H1 (cell line): Measurements from ENCODE around the gene ELFN1. TPM values are rescaled to one million over a fixed set of nuclear protein-coding genes. Genes with fewer than 3 reads are reported as not detected.

Experiments used
- CTCF ChIA-PET: fragments of 300-600 bp; sonication (Branson Sonifier 250); formaldehyde crosslinking; loops from one replicate; lab custom pipeline; 2021; ENCODE audit not compliant: partially characterized antibody; lab: Charles Lee
- POLR2A ChIA-PET: fragments of 300-600 bp; sonication (Branson Sonifier 250); formaldehyde crosslinking; loops from one replicate; lab custom pipeline; 2021; ENCODE audit warnings: inconsistent platforms; ENCODE audit not compliant: partially characterized antibody; lab: Charles Lee
- DNase-seq, 2 experiments: peaks; one replicate each; pipeline versions ENCODE4 v3.0.0 to v3.0.0-alpha.2; 2010 to 2022; ENCODE audit warnings: low spot score in 2 of 2, low read depth in 1 of 2, mixed read lengths in 1 of 2
- FAIRE-seq: peaks from 2 replicates; lab custom pipeline; 2011; peaks lifted over from hg19 to GRCh38; lab: Jason Lieb, UNC
- H2AFZ ChIP-seq: 2 replicates; pipeline ENCODE4 v1.8.1; 2012; ENCODE audit warnings: low read length, inconsistent platforms
- H2AK5ac ChIP-seq: 2 replicates; pipeline ENCODE4 v1.6.1; 2013; ENCODE audit warnings: low read depth, low read length
- H2BK120ac ChIP-seq: replicated peaks from 2 replicates; pipeline ENCODE3; 2013; ENCODE audit warnings: low read depth, low read length, inconsistent platforms
- H2BK12ac ChIP-seq: 2 replicates; pipeline ENCODE4 v1.6.1; 2013; ENCODE audit warnings: low read depth, low read length
- H2BK15ac ChIP-seq: 2 replicates; pipeline ENCODE4 v1.6.1; 2013; ENCODE audit warnings: low read length
- H2BK20ac ChIP-seq: 2 replicates; pipeline ENCODE4 v1.6.1; 2013; ENCODE audit warnings: low read length
- H2BK5ac ChIP-seq: 2 replicates; pipeline ENCODE4 v1.6.1; 2013; ENCODE audit warnings: low read depth, low read length
- H3K14ac ChIP-seq: 2 replicates; pipeline ENCODE4 v1.6.1; 2013; ENCODE audit warnings: inconsistent platforms; ENCODE audit not compliant: insufficient read length
- H3K18ac ChIP-seq: 2 replicates; pipeline ENCODE4 v1.6.1; 2013; ENCODE audit warnings: low read length; ENCODE audit errors: extremely low read depth
- H3K23ac ChIP-seq: 2 replicates; pipeline ENCODE4 v1.6.1; 2013; ENCODE audit warnings: inconsistent platforms; ENCODE audit not compliant: insufficient read length
- H3K23me2 ChIP-seq: 2 replicates; pipeline ENCODE4 v1.6.1; 2013; ENCODE audit warnings: low read depth, low read length
- H3K27ac ChIP-seq: 2 replicates; pipeline ENCODE4 v1.6.1; 2011; ENCODE audit warnings: low read depth, low read length, inconsistent platforms
- H3K27me3 ChIP-seq, 4 experiments: replicated peaks in 1 of 4; 1 replicate in 1 of 4; 2 replicates in 3 of 4; pipeline versions ENCODE4 v1.6.1 to v1.8.1; 2011 to 2013; ENCODE audit warnings: low read length in 3 of 4, mild to moderate bottlenecking in 3 of 4, inconsistent platforms in 2 of 4, mixed read lengths in 2 of 4, moderate library complexity in 1 of 4; ENCODE audit not compliant: control insufficient read depth in 3 of 4, insufficient read depth in 3 of 4; ENCODE audit errors: extremely low read depth in 1 of 4
- H3K36me3 ChIP-seq, 4 experiments: 2 replicates each; pipeline versions ENCODE4 v1.6.1 to v1.8.1; 2011 to 2013; ENCODE audit warnings: mild to moderate bottlenecking in 4 of 4, low read length in 3 of 4, moderate library complexity in 2 of 4, control low read depth in 1 of 4, inconsistent platforms in 1 of 4; ENCODE audit not compliant: insufficient read depth in 4 of 4, control insufficient read depth in 2 of 4
- H3K4ac ChIP-seq: replicated peaks from 2 replicates; pipeline ENCODE3; 2013; ENCODE audit warnings: low read length, low read depth, mixed read lengths, inconsistent platforms; ENCODE audit not compliant: insufficient read length
- H3K4me1 ChIP-seq, 4 experiments: replicated peaks in 1 of 4; 1 replicate in 1 of 4; 2 replicates in 3 of 4; pipeline versions ENCODE4 v1.6.1 to v1.8.1; 2011 to 2013; ENCODE audit warnings: low read length in 3 of 4, inconsistent platforms in 2 of 4, mixed read lengths in 1 of 4; ENCODE audit not compliant: insufficient read depth in 4 of 4, control insufficient read depth in 3 of 4
- H3K4me2 ChIP-seq, 2 experiments: 2 replicates each; pipeline versions ENCODE4 v1.6.1 to v1.8.1; 2011 to 2013; ENCODE audit warnings: low read depth in 2 of 2, low read length in 2 of 2, control low read depth in 1 of 2, inconsistent platforms in 1 of 2, mild to moderate bottlenecking in 1 of 2; ENCODE audit not compliant: insufficient read depth in 1 of 2
- H3K4me3 ChIP-seq, 4 experiments: fragments of 200-600, 300-600 bp in 1 of 4; sonication (generic), shearing (Covaris generic), sonication (Bioruptor Twin) in 1 of 4; 2 replicates each; pipeline versions ENCODE4 v1.5.1 to v1.8.1; 2011 to 2016; ENCODE audit warnings: low read length in 4 of 4, low read depth in 3 of 4, control low read depth in 2 of 4, inconsistent platforms in 2 of 4, mild to moderate bottlenecking in 2 of 4, mixed read lengths in 1 of 4, moderate library complexity in 1 of 4; ENCODE audit not compliant: insufficient read depth in 2 of 4; ENCODE audit errors: extremely low read depth in 1 of 4
- H3K56ac ChIP-seq: replicated peaks from 2 replicates; pipeline ENCODE3; 2013; ENCODE audit warnings: low read depth, mild to moderate bottlenecking, mixed read lengths, low read length, inconsistent platforms; ENCODE audit not compliant: insufficient read length
- H3K79me1 ChIP-seq: 2 replicates; pipeline ENCODE4 v1.6.1; 2013; ENCODE audit warnings: low read depth, low read length, control low read depth
- H3K79me2 ChIP-seq, 2 experiments: 2 replicates each; pipeline versions ENCODE4 v1.6.1 to v1.8.1; 2012 to 2013; ENCODE audit warnings: low read length in 2 of 2, mild to moderate bottlenecking in 2 of 2, inconsistent platforms in 1 of 2; ENCODE audit not compliant: insufficient read depth in 2 of 2, control insufficient read depth in 1 of 2
- H3K9ac ChIP-seq, 4 experiments: replicated peaks in 1 of 4; 1 replicate in 1 of 4; 2 replicates in 3 of 4; pipeline versions ENCODE4 v1.6.1 to v1.8.1; 2011 to 2013; ENCODE audit warnings: low read depth in 3 of 4, low read length in 3 of 4, control low read depth in 2 of 4, mild to moderate bottlenecking in 2 of 4, moderate library complexity in 2 of 4, inconsistent platforms in 1 of 4; ENCODE audit errors: extremely low read depth in 1 of 4
- H3K9me3 ChIP-seq, 2 experiments: 2 replicates each; pipeline versions ENCODE4 v1.6.1 to v1.8.1; 2012 to 2013; ENCODE audit warnings: mild to moderate bottlenecking in 2 of 2, moderate library complexity in 2 of 2, control low read depth in 1 of 2, inconsistent platforms in 1 of 2, low read depth in 1 of 2, low read length in 1 of 2, mixed read lengths in 1 of 2; ENCODE audit not compliant: insufficient read depth in 2 of 2
- H4K20me1 ChIP-seq, 2 experiments: replicated peaks in 1 of 2; 2 replicates each; pipeline versions ENCODE3 to v1.8.1; 2011 to 2013; ENCODE audit warnings: inconsistent platforms in 2 of 2, low read length in 2 of 2, mild to moderate bottlenecking in 1 of 2; ENCODE audit not compliant: insufficient read depth in 2 of 2, control insufficient read depth in 1 of 2
- H4K5ac ChIP-seq: 2 replicates; pipeline ENCODE4 v1.6.1; 2013; ENCODE audit warnings: low read length, low read depth, mixed read lengths, inconsistent platforms; ENCODE audit not compliant: insufficient read length
- H4K8ac ChIP-seq: 2 replicates; pipeline ENCODE4 v1.8.0; 2013; ENCODE audit warnings: mild to moderate bottlenecking, moderate library complexity, low read length, inconsistent platforms; ENCODE audit not compliant: insufficient read depth; ENCODE audit errors: extremely low read depth
- H4K91ac ChIP-seq: replicated peaks from 2 replicates; pipeline ENCODE3; 2013; ENCODE audit warnings: low read length, mixed read lengths, inconsistent platforms; ENCODE audit not compliant: insufficient read length
- CBX5 ChIP-seq: fragments of 300-800, 300-1000 bp; sonication (generic); IDR thresholded peaks from 2 replicates; pipeline ENCODE4 v1.7.1; 2016; ENCODE audit warnings: antibody characterized with exemption, low read length, low read depth
- FOSL1 ChIP-seq: IDR thresholded peaks from 2 replicates; pipeline ENCODE4 v1.6.1; 2011; ENCODE audit warnings: mild to moderate bottlenecking, low read depth, low read length, moderate library complexity; ENCODE audit not compliant: insufficient read depth
- JUN ChIP-seq: IDR thresholded peaks from 2 replicates; pipeline ENCODE4 v1.6.1; 2011; ENCODE audit warnings: low read depth, mild to moderate bottlenecking, improper control_type of control experiment, low read length
- JUND ChIP-seq: IDR thresholded peaks from 2 replicates; pipeline ENCODE4 v1.6.1; 2011; ENCODE audit warnings: mild to moderate bottlenecking, improper control_type of control experiment, low read length
- PHF8 ChIP-seq: fragments of 200-600 bp; sonication (generic); conservative IDR thresholded peaks from 2 replicates; pipeline ENCODE4 v1.7.1; 2012; ENCODE audit warnings: low read depth, mild to moderate bottlenecking, inconsistent platforms, low read length, moderate library complexity
- RXRA ChIP-seq: IDR thresholded peaks from 2 replicates; pipeline ENCODE4 v1.6.1; 2011; ENCODE audit warnings: low read depth, mild to moderate bottlenecking, low read length, moderate library complexity; ENCODE audit not compliant: insufficient read depth
- SAP30 ChIP-seq: fragments of 300-600 bp; sonication (generic); IDR thresholded peaks from 2 replicates; pipeline ENCODE4 v1.7.1; 2012; ENCODE audit warnings: low read length, moderate library complexity, mild to moderate bottlenecking, inconsistent platforms; ENCODE audit not compliant: insufficient read depth, insufficient replicate concordance
- SP2 ChIP-seq: IDR thresholded peaks from 2 replicates; pipeline ENCODE4 v1.6.1; 2012; ENCODE audit warnings: mild to moderate bottlenecking, low read length, inconsistent platforms
- TEAD4 ChIP-seq: IDR thresholded peaks from 2 replicates; pipeline ENCODE4 v1.6.1; 2012; ENCODE audit warnings: low read depth, low read length, inconsistent platforms, mixed read lengths
- WGBS, 2 experiments: shearing (Covaris generic) in 1 of 2; methylation state at CpG; one replicate each; pipeline versions ENCODE4 v1.1.6 to v1.1.7; 2013 to 2015; ENCODE audit warnings: low lambda C conversion rate in 2 of 2, mixed read lengths in 2 of 2, inconsistent platforms in 1 of 2, low coverage in 1 of 2, missing lambda C conversion rate in 1 of 2; ENCODE audit not compliant: insufficient replicate concordance in 2 of 2, insufficient coverage in 1 of 2, insufficient read length in 1 of 2; ENCODE audit errors: extremely low coverage in 1 of 2, missing lambda C conversion rate in 1 of 2; 5-methylcytosine and 5-hydroxymethylcytosine counted together
- polyA plus RNA-seq, 7 experiments: library from polyadenylated mRNA; depleted of rRNA in 3 of 7; stranded (reverse) in 5 of 7; unstranded in 2 of 7; fragments of >200 nt in 5 of 7; fragments of 200-250 nt in 2 of 7; gene quantifications; 1 replicate in 5 of 7; 2 replicates in 1 of 7; 4 replicates in 1 of 7; pipeline versions ENCODE4 v1.2.1 to v1.2.3, GENCODE V29; 2011 to 2013; ENCODE audit warnings: missing spikeins in 2 of 7, mixed read lengths in 2 of 7
- total RNA-seq: library from RNA; stranded (reverse); fragmentation: NEBNext Ultra II Directional; extraction: Animal tissue kit (Norgen Biotek cat#: 25700); gene quantifications from 2 replicates; pipeline ENCODE4 v1.2.1, GENCODE V29; 2021

Gene ELFN1
- total and polyA plus RNA-seq, 2 of the 8 experiments (the other 6 are each of a cell fraction or from before 2014, with no cell fraction given) = 2.0 to 4.5 TPM

GRCh38 chr7:1743481-1744230 lies 73.6 kb downstream of the ELFN1 start:
- Histone ChIP-seq H3K23ac (no peak overlapping the region), H4K91ac (no peak overlapping the region), H2AK5ac (no peak overlapping the region), H3K4ac (no peak overlapping the region), H3K9me3 (no peaks in the 10 kb centered on the region), H2BK12ac (no peak overlapping the region), H2BK5ac (no peak overlapping the region), H3K4me2 (no peak overlapping the region), H3K9ac (no peak overlapping the region), H4K8ac (no peak overlapping the region), H3K56ac (no peak overlapping the region), H2AFZ (no peak overlapping the region), H2BK120ac (no peak overlapping the region), H4K5ac (no peak overlapping the region), H3K14ac (no peak overlapping the region), H4K20me1 (peaks cover 0 to 2% of the 10 kb centered on the region in 2 experiments), H3K4me1 (peaks cover 0 to 2% (median 0%) of the 10 kb centered on the region in 4 experiments; a peak in 1 of 7 replicates), H3K36me3 (no peaks in the 10 kb centered on the region), H3K23me2 (no peaks in the 10 kb centered on the region), H3K27me3 (no peaks in the 10 kb centered on the region), H3K4me3 (no peak overlapping the region), H3K18ac (no peak overlapping the region), H3K27ac (no peak overlapping the region), H2BK15ac (no peak overlapping the region), H3K79me2 (no peaks in the 10 kb centered on the region), H2BK20ac (no peak overlapping the region), H3K79me1 (no peaks in the 10 kb centered on the region)
- DNase-seq (no peak), FAIRE-seq (no peak)
- CTCF ChIA-PET = interaction anchor here (2.0 kb wide), 1 partner anchor 24 kb away, joined by 4 read pairs; no protein-coding TSS in a partner anchor
- 95% methylated on average over 37 of the region's 37 CpGs; no CpG with 5 or more reads in 1 of the 2 experiments for WGBS, 2 experiments
- POLR2A ChIA-PET = interaction anchor here (1.6 kb wide), 1 partner anchor 80 kb away, joined by 4 read pairs; no protein-coding TSS in a partner anchor
- TF ChIP-seq RXRA (no peak), SP2 (no peak), SAP30 (no peak), TEAD4 (no peak), FOSL1 (no peak), PHF8 (no peak), CBX5 (no peak), JUN (no peak), JUND (no peak)
